Prostate gland (tissue), 2 donors: ENCODE results near the gene IFIT3.

Source experiments
- POLR2A ChIP-seq: fragments of 450-650 bp; IDR thresholded peaks from one replicate; pipeline ENCODE4 v1.6.1; 2016; ENCODE audit warnings: antibody characterized with exemption, mild to moderate bottlenecking
- POLR2AphosphoS5 ChIP-seq: sonication (generic); formaldehyde crosslinking; IDR thresholded peaks from one replicate; pipeline ENCODE4 v1.6.1; 2017; ENCODE audit warnings: antibody characterized with exemption
- TF ChIP-seq, protein P1 (sequence below), 4 experiments: fragments of 200-600 bp in 2 of 4; fragments of 450-650 bp in 2 of 4; sonication (generic) in 2 of 4; IDR thresholded peaks; 1 replicate in 3 of 4; 2 replicates in 1 of 4; pipeline ENCODE4 v1.5.1; 2016 to 2019; ENCODE audit warnings: antibody characterized with exemption in 4 of 4, mild to moderate bottlenecking in 2 of 4, moderate library complexity in 2 of 4

DNA sequence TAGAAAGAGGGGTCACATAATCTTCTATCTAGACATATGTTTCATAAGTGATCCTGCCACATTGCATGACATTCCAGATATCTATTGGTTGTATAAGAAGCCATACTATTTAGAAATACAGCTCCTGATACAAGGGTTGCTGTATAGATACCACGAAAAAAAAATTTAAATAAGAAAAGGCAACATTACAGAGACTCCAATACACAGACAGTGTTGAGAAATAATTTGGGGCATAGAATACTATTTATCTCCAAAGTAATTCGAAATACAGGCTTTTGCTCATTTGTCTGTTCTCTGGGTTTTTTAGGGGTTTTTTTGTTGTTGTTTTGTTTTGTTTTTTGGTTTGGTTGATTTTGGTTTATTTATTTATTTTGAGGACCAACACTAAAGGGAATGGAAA, 23.4 kb upstream of the IFIT3 start:
- TF ChIP-seq, protein P1, sequence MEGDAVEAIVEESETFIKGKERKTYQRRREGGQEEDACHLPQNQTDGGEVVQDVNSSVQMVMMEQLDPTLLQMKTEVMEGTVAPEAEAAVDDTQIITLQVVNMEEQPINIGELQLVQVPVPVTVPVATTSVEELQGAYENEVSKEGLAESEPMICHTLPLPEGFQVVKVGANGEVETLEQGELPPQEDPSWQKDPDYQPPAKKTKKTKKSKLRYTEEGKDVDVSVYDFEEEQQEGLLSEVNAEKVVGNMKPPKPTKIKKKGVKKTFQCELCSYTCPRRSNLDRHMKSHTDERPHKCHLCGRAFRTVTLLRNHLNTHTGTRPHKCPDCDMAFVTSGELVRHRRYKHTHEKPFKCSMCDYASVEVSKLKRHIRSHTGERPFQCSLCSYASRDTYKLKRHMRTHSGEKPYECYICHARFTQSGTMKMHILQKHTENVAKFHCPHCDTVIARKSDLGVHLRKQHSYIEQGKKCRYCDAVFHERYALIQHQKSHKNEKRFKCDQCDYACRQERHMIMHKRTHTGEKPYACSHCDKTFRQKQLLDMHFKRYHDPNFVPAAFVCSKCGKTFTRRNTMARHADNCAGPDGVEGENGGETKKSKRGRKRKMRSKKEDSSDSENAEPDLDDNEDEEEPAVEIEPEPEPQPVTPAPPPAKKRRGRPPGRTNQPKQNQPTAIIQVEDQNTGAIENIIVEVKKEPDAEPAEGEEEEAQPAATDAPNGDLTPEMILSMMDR (IDR thresholded peaks at IDR 0.05), result no peak
- TF ChIP-seq POLR2AphosphoS5, result no peak
- no peak for TF ChIP-seq POLR2A
